ENCODE results near the gene RPL23.

Gene RPL23

DNA sequence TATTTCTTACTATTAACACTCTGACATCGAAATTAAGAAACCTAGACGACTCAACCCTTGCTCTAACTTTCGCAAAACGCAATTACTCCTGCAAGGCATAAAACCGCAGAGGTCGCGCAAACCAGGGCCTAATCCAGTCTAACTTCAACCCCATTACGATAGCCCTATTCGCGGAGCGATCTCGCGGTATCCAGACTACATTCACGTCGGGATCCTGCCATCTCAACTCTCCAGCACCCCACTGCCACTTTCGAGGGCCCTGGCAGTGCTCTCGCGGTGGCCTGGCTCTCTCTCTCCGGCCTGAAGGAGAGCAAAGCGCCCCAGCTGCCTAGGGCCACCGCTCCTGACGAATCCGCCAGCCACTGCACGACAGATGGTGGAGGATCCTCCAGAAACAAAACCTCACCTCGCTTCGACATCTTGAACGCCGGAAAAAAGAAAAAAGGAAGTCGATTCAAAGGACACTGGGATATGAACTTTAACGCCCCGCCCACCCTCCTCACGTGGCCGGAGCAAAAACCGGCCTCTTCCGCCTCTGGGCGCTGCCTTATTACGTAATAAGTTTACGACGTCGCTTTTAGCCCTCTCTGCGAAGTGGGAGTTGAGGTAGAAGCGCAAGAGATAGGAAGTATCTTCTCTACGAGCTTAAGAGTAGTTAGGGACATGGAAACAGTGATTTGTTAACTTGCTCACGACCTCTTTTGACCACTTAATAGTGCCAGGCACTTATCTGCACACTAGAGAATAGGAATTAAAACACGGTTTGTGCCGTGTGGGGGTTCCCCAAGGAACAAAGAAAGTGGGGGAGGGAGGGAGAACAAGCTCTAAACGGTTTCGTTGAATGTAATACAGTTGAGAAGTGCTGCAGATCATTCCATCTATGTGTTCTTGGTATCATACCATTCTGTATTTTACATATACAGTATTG lies at the start of gene RPL23:
Gene RPL23, minus strand, starts transcription at position 430 of the 928 bp plus-strand sequence. Its CDS starts 11 bp downstream, at position 419.
- H3K4me3 ChIP-seq (ENCODE audit: low read depth, low read length) = peak within 1 kb of the TSS; percentile 73
- DNase-seq (ENCODE audit: low read depth) = peak; percentile 98
- no peak for TF ChIP-seq CTCF (IDR thresholded peaks at IDR 0.05; ENCODE audit: insufficient read depth, low read depth, low read length, missing control alignments)

DNA sequence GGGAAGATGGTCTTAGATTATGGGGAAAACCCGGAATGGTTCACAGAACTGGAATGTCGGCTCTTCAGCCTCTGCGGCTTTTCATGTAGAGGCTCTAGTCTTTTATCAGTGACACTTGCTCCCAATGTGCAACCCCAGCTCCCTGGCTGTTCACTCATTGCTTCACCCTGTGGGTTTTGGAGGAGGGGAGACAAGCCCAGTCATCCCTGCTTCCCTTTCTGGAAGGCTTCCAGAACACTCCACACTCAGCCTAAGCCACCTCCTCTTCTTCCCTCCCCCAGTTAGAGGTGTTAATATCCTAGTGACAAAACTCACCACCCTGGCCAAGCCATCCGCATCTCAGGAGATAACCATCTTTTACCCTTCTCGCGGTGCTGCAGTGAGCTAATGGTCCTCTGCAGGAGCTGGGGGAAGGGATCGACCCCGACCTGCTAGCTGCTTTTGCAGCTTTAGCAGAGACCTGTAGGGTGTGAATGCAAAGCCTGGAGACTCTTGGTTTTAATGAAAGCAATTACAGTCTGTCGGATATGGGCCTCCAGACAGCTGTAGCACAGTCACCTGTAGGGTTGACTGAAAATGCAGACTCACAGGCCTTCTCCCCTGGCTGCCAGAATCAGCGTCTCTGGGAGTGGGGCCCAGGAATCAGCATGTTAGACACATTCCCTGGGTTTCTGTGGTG lies 47.6 kb upstream of the RPL23 start:
- no peak for TF ChIP-seq CTCF (IDR thresholded peaks at IDR 0.05; ENCODE audit: insufficient read depth, low read depth, low read length, missing control alignments)
- DNase-seq (ENCODE audit: low read depth) = no peak
- no peak overlapping the region for H3K4me3 ChIP-seq (ENCODE audit: low read depth, low read length)

DNA sequence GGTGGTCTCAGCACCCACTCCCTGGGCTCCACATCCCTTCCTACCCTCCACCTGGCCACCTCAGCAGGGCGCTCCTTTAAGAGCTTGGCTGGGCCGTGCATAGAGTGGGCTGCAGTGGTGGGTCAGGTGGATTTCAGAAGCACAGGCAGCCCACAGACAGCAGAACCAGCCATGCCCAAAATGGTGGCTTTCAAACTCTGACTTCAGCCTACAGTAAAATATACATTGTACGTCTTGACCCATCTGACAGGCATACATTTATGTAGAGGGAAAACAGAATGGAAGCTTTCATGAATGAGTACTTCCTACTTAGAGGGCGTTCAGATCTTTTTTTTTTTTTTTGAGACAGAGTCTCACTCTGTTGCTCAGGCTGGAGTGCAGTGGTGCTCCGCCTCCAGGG lies 45.9 kb upstream of the RPL23 start:
- no peak for TF ChIP-seq CTCF (IDR thresholded peaks at IDR 0.05; ENCODE audit: insufficient read depth, low read depth, low read length, missing control alignments)
- no peak overlapping the region; the same call in 1 of the 2 replicates for H3K4me3 ChIP-seq (ENCODE audit: low read depth, low read length)

DNA sequence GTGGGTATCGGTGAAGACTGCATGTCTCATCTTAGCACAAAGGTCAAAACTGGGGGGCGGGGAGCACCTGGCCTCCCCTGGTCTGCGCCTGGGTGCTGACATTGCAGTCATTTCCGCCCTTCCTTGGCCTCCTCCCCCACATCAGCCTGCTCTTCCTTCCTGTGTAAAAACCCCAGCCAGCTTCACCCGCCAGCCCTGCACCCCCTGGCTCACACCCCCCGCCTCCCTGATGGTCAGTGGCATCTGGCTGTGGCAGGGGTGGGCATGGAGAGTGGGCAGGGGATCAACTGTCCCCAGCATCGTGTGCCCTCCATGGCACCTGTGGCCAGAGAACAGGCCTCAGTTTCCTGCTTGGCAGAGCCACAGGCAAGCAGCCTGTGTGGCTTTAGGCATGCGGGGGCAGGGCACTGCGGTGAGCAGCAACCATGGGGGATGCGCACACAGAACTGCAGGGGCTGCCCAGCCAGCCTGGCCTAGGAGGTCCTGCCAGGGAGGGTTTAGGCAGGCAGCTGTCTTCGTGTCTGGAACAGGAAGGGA lies 45.4 kb upstream of the RPL23 start:
- no peak for TF ChIP-seq CTCF (IDR thresholded peaks at IDR 0.05; ENCODE audit: insufficient read depth, low read depth, low read length, missing control alignments)
- DNase-seq (ENCODE audit: low read depth) = peak; percentile 94
- H3K4me3 ChIP-seq (ENCODE audit: low read depth, low read length) = peak overlapping the region; percentile 45

More for the DNA sequence above, 45.9 kb upstream of the RPL23 start:
- DNase-seq (ENCODE audit: low read depth) = no peak

DNA sequence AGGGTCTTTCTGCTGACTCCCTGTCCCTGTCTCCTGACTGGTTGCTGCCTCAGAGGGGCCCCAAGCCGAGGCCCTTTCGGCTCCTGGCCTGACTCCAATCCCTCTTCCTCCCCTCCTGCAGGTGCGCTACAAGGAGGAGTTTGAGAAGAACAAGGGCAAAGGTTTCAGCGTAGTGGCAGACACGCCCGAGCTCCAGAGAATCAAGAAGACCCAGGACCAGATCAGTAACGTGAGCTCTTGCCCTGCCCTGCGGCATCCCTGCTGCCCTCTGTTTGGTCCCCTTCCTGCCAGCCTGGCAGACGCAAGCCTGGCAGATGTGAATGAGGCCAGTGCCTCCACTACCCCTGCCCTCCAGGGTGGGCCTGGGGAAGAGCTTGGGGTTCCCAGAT lies 44.8 kb upstream of the RPL23 start:
- peak overlapping the region; percentile 45 for H3K4me3 ChIP-seq (ENCODE audit: low read depth, low read length)
- peak; percentile 29 for DNase-seq (ENCODE audit: low read depth)
- TF ChIP-seq CTCF (IDR thresholded peaks at IDR 0.05; ENCODE audit: insufficient read depth, low read depth, low read length, missing control alignments) = no peak

- no peak for TF ChIP-seq CTCF (IDR thresholded peaks at IDR 0.05; ENCODE audit: insufficient read depth, low read depth, low read length, missing control alignments)
- no peak for DNase-seq (ENCODE audit: low read depth)
- H3K4me3 ChIP-seq (ENCODE audit: low read depth, low read length) = peak overlapping the region; percentile 12
Measured at GRCh38 chr17:38897671-38898290, 44.3 kb upstream of the RPL23 start.
